Panc1 (cell line): Measurements from ENCODE around the gene H19. TPM values are rescaled to one million over a fixed set of nuclear protein-coding genes. Genes with fewer than 3 reads are reported as not detected.

ENCODE experiments used
- ATAC-seq: fragments of 200-7000 bp; cut with Tn5 transposase; 2 replicates; pipeline ENCODE4 v1.9.1; 2020; ENCODE audit warnings: mild to moderate bottlenecking, moderate library complexity
- BruUV-seq: library from RNA; stranded (reverse); fragments of 400-500 nt; replicated peaks from 2 replicates; lab custom pipeline; 2021; lab: Mats Ljungman, UMichigan
- CTCF ChIA-PET: fragments of 300-600 bp; sonication (Branson Sonifier 250); formaldehyde crosslinking; loops from one replicate; lab custom pipeline; 2022; ENCODE audit warnings: antibody characterized with exemption; lab: Charles Lee
- POLR2A ChIA-PET: fragments of 300-600 bp; sonication (Branson Sonifier 250); formaldehyde crosslinking; loops from one replicate; lab custom pipeline; 2022; ENCODE audit warnings: antibody characterized with exemption; lab: Charles Lee
- DNase-seq: peaks from one replicate; pipeline ENCODE4 v3.0.0-alpha.2; 2010; ENCODE audit warnings: low read depth, low spot score
- H3K27ac ChIP-seq: 2 replicates; pipeline ENCODE4 v1.5.1; 2011; ENCODE audit warnings: mild to moderate bottlenecking, low read length, inconsistent platforms
- H3K27me3 ChIP-seq: fragments of 200-500 bp; sonication (Bioruptor generic); 2 replicates; pipeline ENCODE4 v1.6.0; 2014; ENCODE audit warnings: low read length, inconsistent platforms; ENCODE audit not compliant: control insufficient read depth, insufficient read depth
- H3K36me3 ChIP-seq: fragments of 200-500 bp; sonication (Bioruptor generic); 2 replicates; pipeline ENCODE4 v1.5.1; 2014; ENCODE audit warnings: inconsistent platforms, mild to moderate bottlenecking, low read length, moderate library complexity; ENCODE audit not compliant: control insufficient read depth, insufficient read depth
- H3K4me1 ChIP-seq: 2 replicates; pipeline ENCODE4 v1.5.1; 2011; ENCODE audit warnings: inconsistent platforms, mild to moderate bottlenecking, low read length, moderate library complexity; ENCODE audit not compliant: control insufficient read depth, insufficient read depth
- H3K4me3 ChIP-seq, 2 experiments: 2 replicates each; pipeline ENCODE4 v1.5.1; 2011 to 2012; ENCODE audit warnings: low read depth in 2 of 2, low read length in 2 of 2, mild to moderate bottlenecking in 2 of 2, inconsistent platforms in 1 of 2, moderate library complexity in 1 of 2
- H3K9me3 ChIP-seq: fragments of 200-500 bp; sonication (Bioruptor generic); 2 replicates; pipeline ENCODE4 v1.5.1; 2014; ENCODE audit warnings: low read depth, mild to moderate bottlenecking, inconsistent platforms, low read length, moderate library complexity; ENCODE audit not compliant: control insufficient read depth, insufficient read depth
- CTCF ChIP-seq: fragments of 450-650 bp; IDR thresholded peaks from 2 replicates; pipeline ENCODE4 v1.5.1; 2017; ENCODE audit warnings: mild to moderate bottlenecking
- POLR2AphosphoS5 ChIP-seq: IDR thresholded peaks from 2 replicates; pipeline ENCODE4 v1.6.1; 2012; ENCODE audit warnings: mild to moderate bottlenecking, low read depth, low read length, moderate library complexity
- REST ChIP-seq, 2 experiments: IDR thresholded peaks; 2 replicates each; pipeline ENCODE4 v1.6.1; 2011 to 2012; ENCODE audit warnings: low read depth in 2 of 2, control low read depth in 1 of 2, low read length in 1 of 2, mild to moderate bottlenecking in 1 of 2, moderate library complexity in 1 of 2; ENCODE audit not compliant: insufficient read depth in 1 of 2
- SIN3A ChIP-seq: IDR thresholded peaks from 2 replicates; pipeline ENCODE4 v1.6.1; 2012; ENCODE audit warnings: low read depth, mild to moderate bottlenecking, low read length, moderate library complexity, borderline replicate concordance; ENCODE audit not compliant: insufficient read depth
- TCF7L2 ChIP-seq: IDR thresholded peaks from 2 replicates; pipeline ENCODE4 v1.6.1; 2011; ENCODE audit warnings: mild to moderate bottlenecking, low read depth, low read length, inconsistent platforms
- in situ Hi-C: cut with HindIII; loops from 2 replicates; pipeline ENCODE4 v1.10.0; 2016; ENCODE audit warnings: low sequenced_read_pairs, low pct_unique_long_range_greater_than_20kb
- intact Hi-C: fragments of 100-400 bp; cut with micrococcal nuclease; formaldehyde crosslinking; loops from one replicate; pipeline ENCODE4 v1.10.0; 2022; ENCODE audit not compliant: unreplicated experiment
- total RNA-seq: library from RNA; stranded (reverse); gene quantifications from one replicate; pipeline ENCODE4 v1.2.1, GENCODE V29; 2021; ENCODE audit not compliant: unreplicated experiment

The H19 gene
- total RNA-seq, 1 experiment from 2014 or later = 1,268 TPM

- intact Hi-C loops = no loop called here
- no TSS peak for BruUV-seq
- ATAC-seq (no peak), DNase-seq (no peak)
- Histone ChIP-seq H3K4me1 (no peaks in the 10 kb centered on the region), H3K9me3 (no peaks in the 10 kb centered on the region), H3K4me3 (no peak overlapping the region), H3K27me3 (no peaks in the 10 kb centered on the region), H3K27ac (no peak overlapping the region), H3K36me3 (no peaks in the 10 kb centered on the region)
- in situ Hi-C loops = no loop called here
- TF ChIP-seq POLR2AphosphoS5 (no peak), SIN3A (no peak), CTCF (no peak), REST (IDR thresholded peaks at IDR 0.05; ENCODE audit: insufficient read depth in 1 of 2, low read depth in 2 of 2, low read length in 1 of 2) (no peak), TCF7L2 (no peak)
- ChIA-PET POLR2A (no interaction called here), CTCF (interaction anchor here (1.1 kb wide), 1 partner anchor 12 kb away, joined by 3 read pairs; no protein-coding TSS in a partner anchor)
Measured at GRCh38 chr11:1964955-1965354, 32.7 kb downstream of the H19 start.

- no TSS peak for BruUV-seq
- ATAC-seq (no peak), DNase-seq (no peak)
- no peaks in the 10 kb centered on the region for H3K4me1 ChIP-seq
- TF ChIP-seq TCF7L2 (no peak), POLR2AphosphoS5 (no peak), CTCF (no peak), REST (IDR thresholded peaks at IDR 0.05; ENCODE audit: insufficient read depth in 1 of 2, low read depth in 2 of 2, low read length in 1 of 2) (no peak), SIN3A (no peak)
- intact Hi-C loops = no loop called here
- CTCF ChIA-PET = no interaction called here
- H3K27ac ChIP-seq = no peak overlapping the region
- H3K9me3 ChIP-seq = no peaks in the 10 kb centered on the region
- in situ Hi-C loops = no loop called here
- no peak overlapping the region for H3K4me3 ChIP-seq
- POLR2A ChIA-PET = no interaction called here
- H3K36me3 ChIP-seq = no peaks in the 10 kb centered on the region
- H3K27me3 ChIP-seq = no peaks in the 10 kb centered on the region
Measured at GRCh38 chr11:1964348-1964747, 33.3 kb downstream of the H19 start.
